Endothelial cell of umbilical vein (primary cell): ENCODE measurements around the gene SHISA6.

ENCODE experiments used
- MAX ChIP-seq: IDR thresholded peaks from 2 replicates; pipeline ENCODE4 v1.6.1; 2011; ENCODE audit not compliant: insufficient read depth, insufficient read length
- MYC ChIP-seq: IDR thresholded peaks from one replicate; pipeline ENCODE4 v1.6.1; 2011; ENCODE audit warnings: mild to moderate bottlenecking, low read depth, low read length
- POLR2A ChIP-seq: IDR thresholded peaks from 2 replicates; pipeline ENCODE4 v1.6.1; 2012; ENCODE audit warnings: low read depth, mild to moderate bottlenecking, control low read depth, low read length
- POLR2AphosphoS5 ChIP-seq: IDR thresholded peaks from 2 replicates; pipeline ENCODE4 v1.6.1; 2012; ENCODE audit warnings: low read depth, mild to moderate bottlenecking, control low read depth, low read length, moderate library complexity; ENCODE audit not compliant: insufficient read depth
- TF ChIP-seq, protein P1 (sequence below), 2 donors: IDR thresholded peaks; 1 replicate in 1 of 2; 2 replicates in 1 of 2; pipeline ENCODE4 v1.5.1; 2011; ENCODE audit warnings: low read length in 2 of 2, mild to moderate bottlenecking in 2 of 2, moderate library complexity in 2 of 2, control low read depth in 1 of 2, inconsistent platforms in 1 of 2, low read depth in 1 of 2; ENCODE audit not compliant: insufficient read depth in 1 of 2; ENCODE audit errors: extremely low read depth in 1 of 2

DNA sequence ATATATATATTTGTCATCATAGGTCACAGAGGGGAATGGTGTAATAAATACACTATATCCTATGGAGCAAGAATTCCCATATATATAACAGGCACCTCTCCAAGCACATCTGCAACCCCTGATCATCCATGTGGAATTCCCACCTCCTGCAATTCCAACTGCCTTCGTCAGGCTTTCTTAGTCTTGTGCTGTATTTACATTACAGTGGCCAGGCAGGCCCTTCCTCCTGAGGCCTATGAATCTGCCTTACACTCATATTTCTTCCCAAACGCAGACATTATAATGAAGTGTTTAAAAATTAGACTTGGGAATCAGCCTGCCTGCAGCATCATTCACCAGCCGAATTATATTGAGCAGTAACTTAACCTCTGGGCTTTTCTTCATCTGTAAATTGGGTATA is 338.0 kb downstream of the SHISA6 start:
- TF ChIP-seq, protein P1, sequence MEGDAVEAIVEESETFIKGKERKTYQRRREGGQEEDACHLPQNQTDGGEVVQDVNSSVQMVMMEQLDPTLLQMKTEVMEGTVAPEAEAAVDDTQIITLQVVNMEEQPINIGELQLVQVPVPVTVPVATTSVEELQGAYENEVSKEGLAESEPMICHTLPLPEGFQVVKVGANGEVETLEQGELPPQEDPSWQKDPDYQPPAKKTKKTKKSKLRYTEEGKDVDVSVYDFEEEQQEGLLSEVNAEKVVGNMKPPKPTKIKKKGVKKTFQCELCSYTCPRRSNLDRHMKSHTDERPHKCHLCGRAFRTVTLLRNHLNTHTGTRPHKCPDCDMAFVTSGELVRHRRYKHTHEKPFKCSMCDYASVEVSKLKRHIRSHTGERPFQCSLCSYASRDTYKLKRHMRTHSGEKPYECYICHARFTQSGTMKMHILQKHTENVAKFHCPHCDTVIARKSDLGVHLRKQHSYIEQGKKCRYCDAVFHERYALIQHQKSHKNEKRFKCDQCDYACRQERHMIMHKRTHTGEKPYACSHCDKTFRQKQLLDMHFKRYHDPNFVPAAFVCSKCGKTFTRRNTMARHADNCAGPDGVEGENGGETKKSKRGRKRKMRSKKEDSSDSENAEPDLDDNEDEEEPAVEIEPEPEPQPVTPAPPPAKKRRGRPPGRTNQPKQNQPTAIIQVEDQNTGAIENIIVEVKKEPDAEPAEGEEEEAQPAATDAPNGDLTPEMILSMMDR (IDR thresholded peaks at IDR 0.05; ENCODE audit: extremely low read depth in 1 of 2, insufficient read depth in 1 of 2, low read depth in 1 of 2, low read length in 2 of 2) = no peak
- TF ChIP-seq POLR2AphosphoS5 (no peak), MAX (no peak), POLR2A (no peak), MYC (no peak)
